GM21737 (cell line): ENCODE results near the gene FBXW12.

Experiments used
- ATAC-seq: cut with Tn5 transposase; IDR thresholded peaks from one replicate; pipeline ENCODE4 v1.9.1; 2021; ENCODE audit warnings: mild to moderate bottlenecking, moderate library complexity; ENCODE audit not compliant: unreplicated experiment

Gene FBXW12

DNA sequence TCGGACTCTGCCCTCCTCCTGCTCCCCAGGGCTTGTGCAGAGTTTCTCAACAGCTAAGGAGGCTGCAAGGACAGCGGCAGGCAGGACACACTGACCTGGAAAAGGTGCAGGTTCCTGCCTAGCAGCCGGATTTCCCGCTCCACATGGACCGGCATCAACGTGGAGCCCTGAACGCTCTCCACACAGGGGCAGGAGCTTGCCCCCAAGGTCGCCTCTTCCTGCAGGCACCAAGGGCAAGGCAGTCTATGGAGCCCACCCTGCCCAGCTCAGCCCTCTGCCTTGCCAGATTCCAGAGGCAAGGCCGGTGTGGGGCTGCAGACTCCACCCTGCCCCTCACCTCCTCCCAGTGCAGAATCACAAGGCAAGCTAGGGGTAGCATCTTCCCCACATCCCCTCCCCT, 47.1 kb downstream of the FBXW12 start:
- ATAC-seq, result no peak

DNA sequence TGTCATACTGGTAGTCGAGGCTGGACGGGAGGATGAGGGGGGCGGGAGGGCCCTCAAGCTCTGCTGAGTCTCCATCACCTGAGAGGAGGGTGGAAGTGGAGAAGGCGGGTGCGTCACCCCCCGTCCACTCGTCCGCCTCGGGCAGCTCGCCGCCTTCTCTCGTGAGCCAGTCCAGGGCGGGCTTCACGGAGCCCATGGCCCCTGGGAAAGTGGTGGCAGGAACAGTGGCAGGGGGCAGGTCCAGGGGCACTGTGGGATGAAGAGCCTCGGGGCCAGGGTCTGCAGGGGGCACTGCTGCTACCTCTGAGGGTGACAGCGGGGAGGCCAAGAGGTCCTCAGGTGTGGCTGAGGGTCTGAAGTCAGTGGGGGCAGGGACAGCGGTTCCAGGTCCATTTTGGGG, 47.6 kb downstream of the FBXW12 start:
- ATAC-seq, result no peak

DNA sequence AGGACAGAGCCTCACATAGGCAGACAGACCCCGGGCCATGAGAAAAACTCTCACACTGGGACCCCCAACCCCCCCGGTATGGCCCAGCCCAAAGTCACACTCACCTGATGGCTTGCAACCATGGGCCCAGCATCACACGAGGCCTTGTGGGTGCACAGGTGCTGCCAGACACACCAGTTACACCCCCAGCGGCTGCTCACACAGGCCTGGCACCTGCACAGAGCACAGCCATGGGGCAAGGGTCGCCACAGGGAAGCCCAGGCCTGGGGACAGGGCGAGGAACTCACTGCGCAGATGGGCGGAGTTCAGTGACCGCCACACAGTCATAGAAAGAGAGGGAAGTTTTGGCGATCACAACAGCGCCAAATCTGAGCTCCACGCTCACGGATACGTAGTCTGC, 48.5 kb downstream of the FBXW12 start:
- ATAC-seq, result no peak

DNA sequence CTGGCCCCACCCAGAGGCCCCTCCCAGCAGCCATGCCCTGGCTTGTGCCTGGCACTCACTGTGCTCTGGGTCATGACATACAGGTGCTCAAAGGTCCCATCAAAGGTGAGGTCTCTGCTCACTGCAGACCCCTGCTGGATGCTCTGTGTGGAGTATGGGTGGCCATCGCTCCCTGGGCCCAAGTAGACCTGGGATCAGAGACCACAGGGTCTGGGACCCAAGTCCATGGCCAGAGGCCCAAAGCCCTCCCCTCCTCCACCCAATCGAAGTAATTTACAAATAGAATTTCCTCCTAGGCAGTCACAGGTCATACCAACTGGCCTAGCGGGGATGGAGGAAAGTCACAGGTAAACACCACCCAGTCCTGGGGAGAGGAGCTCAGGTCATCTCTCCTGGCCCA, 50.3 kb downstream of the FBXW12 start:
- ATAC-seq, result no peak

DNA sequence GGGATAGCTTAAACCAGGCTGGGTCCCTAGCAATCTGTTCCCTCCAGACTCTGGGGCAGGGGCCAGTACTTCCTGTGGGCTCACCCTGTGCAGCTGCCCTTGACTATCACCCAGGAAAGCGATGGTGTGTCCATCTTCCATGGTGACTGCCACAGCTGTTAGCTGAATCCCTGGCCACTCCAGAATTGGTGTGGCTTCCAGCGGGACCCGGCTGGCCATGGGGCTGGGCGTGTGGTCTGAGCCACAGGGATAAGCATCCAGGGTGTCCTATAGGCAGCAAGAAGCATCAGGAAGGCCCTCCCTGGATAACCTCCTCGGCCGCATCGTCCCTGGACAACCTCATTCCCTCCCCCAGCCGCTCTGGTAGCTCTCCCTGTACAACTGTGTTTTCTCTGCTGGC, 50.7 kb downstream of the FBXW12 start:
- no peak for ATAC-seq

DNA sequence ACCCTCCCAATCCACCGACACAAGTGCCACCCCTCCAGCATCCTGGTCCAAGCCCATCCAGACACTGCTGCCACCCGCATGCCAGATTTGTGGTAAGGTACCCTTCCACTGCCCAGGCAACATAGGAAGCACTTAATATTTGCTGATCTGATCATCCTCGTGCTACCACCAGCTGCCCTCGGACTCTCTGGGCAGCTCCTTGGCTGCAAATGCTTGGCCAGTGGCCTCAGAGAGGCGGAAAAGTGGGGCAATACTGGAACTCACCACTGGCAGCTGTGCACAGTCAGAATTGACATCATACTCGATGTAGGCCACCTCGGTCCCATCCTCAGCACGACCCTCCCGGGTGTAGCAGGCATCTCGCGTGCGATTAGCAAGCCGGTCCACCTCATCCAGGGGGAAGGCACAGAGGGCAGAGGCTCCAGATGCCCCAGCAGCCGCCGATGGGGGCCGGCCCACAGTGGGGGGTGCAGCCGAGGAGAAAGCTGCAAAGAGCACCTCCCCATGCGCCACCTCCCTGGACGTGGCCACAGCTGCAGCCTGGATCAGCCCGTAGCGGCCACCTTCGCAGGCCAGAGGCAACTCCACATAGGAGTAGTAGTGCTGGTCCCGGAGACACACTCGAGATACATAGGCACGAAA, 51.3 kb downstream of the FBXW12 start:
- no peak for ATAC-seq

DNA sequence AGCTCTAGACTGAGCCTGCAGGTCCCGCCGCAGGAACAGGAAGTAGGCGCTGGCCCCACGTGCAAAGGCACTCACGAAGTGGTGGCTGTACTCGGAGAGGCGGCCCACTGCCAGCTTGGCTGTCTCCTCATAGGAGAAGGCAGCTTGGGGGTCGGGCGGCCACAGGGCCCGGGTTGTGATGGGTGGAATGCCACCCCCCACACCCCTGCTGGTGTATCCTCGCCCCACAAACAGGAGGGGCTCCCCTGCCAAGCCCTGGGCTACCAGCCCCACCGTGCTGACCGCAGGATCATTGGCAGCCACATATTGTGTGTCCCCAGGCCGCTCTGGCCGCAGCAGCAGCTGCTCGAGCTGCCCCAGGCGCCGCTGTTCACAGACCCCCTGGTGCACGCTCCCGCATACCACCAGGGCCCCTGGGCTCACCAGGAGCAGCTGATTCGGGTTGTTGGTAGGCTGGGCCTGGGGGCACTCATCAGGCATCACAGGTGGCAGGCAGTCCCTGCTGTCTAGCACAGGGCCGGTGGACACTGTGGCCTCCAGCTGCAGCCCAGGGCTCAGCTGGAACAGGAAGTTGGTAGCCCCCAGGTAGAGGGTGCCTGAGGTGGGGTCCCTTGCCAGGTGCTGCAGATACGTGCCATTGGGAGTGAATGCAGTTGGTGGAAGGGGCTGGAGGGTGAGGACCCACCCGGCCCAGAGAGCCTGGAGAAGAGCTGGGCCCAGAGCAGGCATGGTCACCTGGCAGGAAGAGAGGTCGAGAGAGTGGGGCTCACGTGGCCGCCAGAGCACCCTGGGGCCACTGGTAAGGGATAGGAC, 52.1 kb downstream of the FBXW12 start:
- ATAC-seq, result no peak

DNA sequence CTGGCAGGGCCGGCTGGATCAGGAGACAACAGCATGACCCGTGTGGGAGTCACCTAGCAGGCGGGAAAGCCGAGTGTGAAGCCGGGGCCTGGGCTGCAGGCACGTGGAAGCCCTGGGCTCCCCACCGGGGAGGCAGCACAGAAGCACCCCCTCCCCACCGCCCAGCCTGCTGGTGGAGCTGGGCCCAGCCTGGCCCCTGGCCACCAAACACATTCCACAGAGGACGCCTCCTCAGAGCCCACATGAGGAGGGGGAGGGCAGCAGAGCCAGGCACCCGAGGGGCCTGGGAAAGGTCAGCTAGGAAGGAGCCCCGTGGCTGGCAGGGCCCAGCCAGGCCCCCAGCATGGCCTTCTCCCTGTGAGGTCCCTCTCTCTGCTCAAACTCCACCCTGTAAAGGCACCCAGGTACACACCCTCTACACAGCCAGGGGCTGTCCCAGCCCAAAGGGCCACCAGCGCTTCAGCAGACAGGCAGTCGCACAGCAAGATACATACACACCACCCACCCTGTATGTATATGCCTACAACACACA, 53.3 kb downstream of the FBXW12 start:
- no peak for ATAC-seq

DNA sequence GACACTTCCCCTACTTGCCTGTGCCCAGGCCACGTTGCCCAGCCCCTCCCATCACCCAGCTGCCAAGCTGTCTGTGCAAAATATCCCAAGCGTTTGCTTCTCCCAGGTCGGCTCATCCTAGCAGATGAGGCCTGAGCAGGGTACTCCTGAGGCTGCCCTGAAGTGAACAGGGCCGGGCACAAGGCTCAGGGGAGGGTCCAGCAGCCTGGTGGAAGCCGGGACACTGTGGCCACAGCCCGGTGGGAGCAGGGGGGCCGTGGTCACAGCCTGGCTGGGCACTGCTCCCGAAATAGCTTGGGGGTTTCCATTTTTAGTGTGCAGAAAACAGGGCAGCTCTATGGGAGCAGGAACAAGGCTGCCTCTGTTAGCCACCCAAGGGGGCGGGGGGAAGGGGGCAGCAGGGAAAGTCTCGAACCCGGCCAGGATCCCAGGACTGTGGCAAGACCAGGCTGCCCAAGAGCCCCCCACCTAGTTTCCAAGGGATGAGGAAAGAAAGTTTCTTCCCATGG, 54.4 kb downstream of the FBXW12 start:
- ATAC-seq, result no peak

DNA sequence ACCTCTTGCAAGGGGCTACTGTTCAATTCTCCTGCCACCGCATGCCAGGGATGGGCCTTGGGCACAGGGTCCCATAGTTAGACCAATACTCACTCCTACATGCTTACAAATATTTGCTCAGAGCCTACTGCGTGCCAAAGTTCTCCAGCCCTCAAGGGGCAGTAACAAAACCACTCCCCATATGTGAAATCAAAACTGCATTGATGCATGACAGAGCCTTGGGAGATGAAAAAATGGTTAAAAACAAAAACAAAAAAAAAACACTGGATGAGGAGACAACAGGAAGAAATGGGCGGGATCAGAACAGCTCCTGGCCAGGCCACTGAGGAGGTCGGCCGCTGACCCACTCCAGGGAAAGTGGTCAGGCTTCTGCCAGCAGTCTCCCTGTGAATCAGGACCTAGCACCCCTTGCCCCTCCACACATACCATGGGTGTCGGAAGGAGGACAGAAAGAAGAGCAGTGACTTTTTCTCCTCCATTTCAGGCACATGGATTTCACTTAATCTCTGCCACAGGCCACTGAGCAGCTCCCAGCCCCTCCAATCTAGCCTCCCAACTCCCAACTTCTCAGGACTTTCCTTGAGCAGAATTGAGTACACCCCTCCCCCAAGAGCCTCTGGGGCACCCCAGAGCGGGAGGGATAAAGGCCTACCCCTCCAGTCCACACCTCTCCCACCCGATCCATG, 55.1 kb downstream of the FBXW12 start:
- ATAC-seq, result no peak

DNA sequence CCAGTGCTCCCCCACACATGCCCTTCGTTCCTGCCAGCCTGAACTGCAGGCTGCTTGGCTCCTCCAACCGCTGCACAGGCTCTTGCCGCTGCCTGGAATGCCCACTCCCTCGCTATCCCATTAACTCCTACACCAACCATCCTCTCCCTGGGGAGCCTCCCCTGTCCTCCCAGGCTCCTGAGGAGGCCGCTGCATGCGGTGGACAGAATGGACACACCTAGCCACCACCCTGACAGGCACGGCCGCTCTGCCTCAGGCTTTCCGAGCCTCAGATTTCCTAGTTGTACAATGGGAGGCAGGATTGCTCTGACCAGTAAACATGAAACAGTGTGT, 55.6 kb downstream of the FBXW12 start:
- ATAC-seq, result no peak

DNA sequence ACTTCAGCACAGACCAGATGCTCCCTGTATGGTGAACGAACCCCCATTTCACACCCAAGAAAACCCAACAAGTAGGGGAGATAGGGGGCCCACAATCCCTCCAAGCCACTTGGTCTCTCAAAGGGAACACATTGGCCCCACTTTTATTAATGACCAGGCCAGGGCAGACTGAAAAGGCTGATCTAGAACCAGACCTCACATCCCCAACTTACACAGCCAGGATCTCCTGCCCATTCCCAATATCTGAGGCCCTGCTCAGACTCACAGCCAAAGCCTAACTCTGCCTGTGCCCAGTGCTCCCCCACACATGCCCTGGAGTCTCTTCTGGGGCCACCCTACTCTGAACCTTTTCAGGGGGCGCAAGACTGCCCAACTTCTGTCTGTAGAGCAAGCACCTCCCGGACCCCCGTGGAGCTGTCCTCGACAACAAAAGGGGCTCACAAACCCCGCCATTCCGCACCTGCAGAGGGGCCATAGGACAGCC, 56.1 kb downstream of the FBXW12 start:
- ATAC-seq, result no peak

DNA sequence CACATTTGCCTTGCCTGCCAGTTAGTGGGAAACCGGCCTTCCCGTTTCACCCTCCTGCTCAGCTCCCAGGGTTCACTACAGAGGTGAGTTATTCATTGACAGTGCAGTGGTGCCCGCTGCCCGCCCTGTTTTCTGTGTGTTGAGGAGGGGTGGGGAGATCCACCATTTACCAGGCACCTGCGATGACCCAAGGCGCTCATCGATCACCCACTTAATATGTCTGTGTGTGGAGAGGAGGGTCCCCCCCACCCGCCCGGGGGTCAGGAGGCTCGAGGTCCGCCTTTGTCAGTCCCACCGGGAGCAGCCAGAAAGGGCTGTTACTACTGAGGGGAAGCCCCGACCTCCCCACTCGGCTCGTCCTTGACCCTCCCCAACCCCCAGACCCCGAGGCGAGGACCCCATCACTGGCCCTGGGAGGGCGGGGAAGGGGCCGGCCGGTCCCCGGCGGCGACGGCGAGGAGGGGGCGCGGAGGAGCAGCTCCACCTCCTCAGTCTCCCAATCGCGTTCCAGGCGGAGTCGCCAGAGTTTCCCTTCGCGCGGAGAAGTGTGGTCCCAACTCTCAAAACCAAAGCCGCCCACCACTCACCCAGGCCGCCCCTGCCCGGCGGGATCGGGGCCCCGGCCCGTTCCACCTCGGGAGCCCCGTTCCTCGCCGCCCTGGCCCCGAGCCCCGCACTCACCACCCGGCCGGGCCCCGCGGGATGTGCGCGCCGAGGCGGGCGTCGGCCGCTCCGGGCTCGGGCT, 56.7 kb downstream of the FBXW12 start:
- ATAC-seq, result no peak

DNA sequence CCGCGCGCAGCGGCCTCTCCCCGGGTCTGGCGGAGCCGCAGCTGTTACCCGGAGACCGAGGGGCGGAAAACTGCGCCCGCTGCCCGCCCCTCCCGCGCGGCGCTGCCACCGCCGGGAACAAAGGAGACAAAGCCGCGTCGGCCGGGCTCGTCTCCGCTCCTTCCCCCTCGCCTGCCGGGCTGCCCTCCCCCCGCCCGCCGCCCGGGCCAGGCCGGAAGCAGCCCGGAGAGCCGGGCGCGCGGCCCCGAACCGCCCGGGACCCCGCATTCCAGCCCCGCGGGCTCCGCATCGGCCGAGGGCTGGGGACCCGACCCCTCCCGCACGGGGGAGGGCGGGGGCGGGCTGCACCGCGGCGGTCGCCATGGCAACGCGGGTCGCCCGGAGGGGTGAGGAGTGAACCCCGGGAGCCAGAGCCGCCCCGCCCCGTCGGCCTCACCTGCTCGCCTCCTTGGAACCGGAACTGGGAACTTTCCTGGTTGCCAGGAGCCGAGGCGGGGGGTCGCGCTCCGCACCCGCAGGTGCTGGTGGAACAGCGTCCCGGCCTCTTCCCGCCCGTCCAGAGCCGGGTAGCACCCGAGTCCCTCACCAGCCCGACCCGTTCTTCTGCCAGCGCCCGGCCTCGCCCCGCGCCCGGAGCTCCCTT, 57.4 kb downstream of the FBXW12 start:
- no peak for ATAC-seq

DNA sequence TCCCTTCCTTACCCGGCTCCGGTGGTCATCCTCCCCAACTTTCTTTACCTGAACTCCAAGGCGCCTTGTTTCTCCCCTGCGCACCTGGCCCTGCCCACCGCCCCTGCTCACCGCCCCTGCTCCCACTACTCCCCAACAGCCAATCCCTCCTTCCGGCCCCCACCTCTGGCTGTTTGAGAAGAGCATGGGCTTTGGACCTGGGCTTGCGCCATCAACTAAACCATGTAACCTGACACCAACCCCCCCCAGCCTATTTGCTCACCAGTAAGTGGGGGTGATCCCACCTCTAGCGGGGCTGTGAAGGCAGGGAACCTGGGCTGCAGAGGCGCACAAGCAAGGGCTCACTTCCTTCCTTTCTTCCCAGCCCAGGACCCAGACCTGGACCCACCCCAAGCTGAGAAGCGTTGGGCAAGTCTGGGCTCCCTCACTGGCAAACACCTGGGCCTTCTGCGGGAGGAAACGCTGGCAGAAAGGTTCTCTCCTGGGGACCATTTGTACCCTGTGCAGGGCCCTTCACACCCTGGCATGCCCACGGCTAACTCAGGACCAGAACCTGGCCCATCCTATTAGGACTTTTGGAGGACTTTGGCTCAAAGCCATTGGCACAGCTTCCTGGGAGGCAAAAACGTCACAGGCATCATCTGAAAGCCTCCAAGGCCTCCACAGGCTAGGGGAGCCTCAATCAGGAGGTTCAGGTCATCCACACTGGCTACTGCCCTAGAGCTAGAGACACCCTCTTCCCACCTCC, 58.1 kb downstream of the FBXW12 start, which contains the start of gene PLXNB1:
Gene PLXNB1, minus strand, starts transcription at position 127 of the 748 bp plus-strand sequence. CDS start 5,475 bp downstream, outside the sequence.
- no peak for ATAC-seq

DNA sequence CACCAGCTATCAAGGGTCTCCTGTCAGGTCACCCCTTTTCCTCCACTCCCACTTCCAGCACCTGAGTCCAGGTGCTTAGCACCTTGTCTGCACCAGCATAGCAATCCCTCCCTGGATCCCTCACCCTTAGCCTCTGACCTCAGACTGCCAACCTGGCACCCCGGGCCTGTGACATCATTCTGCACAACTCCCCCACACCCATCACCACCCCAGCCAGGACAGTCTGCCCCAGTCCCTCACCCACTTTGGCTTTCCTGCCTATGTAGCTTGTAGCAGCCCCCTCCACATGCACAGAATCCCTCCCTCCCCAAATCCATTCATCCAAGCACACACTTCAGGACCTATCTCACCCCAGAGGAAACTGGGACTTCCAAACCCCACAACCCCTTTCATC, 58.7 kb downstream of the FBXW12 start:
- ATAC-seq, result no peak

DNA sequence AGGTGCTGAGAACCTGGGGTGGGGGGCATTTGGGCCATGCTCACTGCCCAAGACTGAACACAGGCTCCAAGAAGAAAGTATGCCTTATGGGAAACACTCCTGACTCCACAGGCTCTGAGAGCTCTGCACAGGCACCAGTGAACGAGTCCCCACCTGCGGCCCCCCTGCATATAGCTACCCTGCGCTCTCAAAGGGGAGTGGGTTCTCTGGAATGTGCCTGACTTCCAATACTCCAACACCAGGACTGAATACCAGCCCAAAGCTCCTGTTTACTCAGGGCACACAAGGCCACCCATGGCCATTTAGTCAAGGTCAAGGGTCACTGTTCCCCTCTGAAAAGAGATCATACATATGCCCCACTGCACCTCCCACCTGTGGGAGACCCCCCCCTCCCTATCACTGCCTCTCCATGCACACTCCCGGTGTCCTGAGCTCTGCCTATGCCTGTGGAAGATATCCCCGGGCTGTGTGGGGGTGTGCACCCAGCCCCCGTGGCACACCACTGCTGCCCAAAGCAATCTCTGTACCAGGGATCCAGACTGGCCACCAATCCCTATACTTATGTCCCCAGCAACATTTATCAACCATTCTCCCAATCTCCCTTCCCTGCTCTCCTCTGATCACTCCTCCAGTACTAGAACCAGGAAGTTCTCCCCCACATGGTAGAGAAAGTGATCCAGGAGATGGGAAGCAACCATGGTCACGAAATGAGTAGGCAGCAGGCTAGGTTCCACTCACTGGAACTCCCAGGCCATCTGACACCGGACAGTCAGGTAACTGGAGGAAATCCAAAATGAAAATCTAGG, 59.4 kb downstream of the FBXW12 start:
- ATAC-seq, result no peak
